Activated CD4-positive, alpha-beta T cell treated with anti-CD3 and anti-CD28 coated beads for 1 hour (primary cell): ENCODE results near the gene SCART1.
A peak's percentile ranks its signal among the peaks of the same experiment; 100 is the strongest.
"Not testable (repeated sequence)": the region's sequence is repeated elsewhere in the genome, so short reads cannot be mapped to it uniquely, and the experiment has no call there.

Source experiments
- DNase-seq: peaks from one replicate; pipeline ENCODE4 v3.0.0-alpha.2; 2020

Gene SCART1

GRCh38 chr10:133438711-133439273 is 15.0 kb upstream of the SCART1 start:
- DNase-seq: no peak

- DNase-seq: peak; percentile 6
Measured at GRCh38 chr10:133439517-133440461, 14.0 kb upstream of the SCART1 start.

- DNase-seq: peak; percentile 6
Measured at GRCh38 chr10:133440633-133441285, 13.0 kb upstream of the SCART1 start.

GRCh38 chr10:133441356-133441755 is 12.4 kb upstream of the SCART1 start:
- not testable (repeated sequence) for DNase-seq

GRCh38 chr10:133441780-133442179 is 12.0 kb upstream of the SCART1 start:
- DNase-seq: peak; percentile 4

GRCh38 chr10:133442191-133442966 is 11.4 kb upstream of the SCART1 start:
- DNase-seq: peak; percentile 7

- DNase-seq: no peak
Measured at GRCh38 chr10:133442967-133443924, 10.5 kb upstream of the SCART1 start.

GRCh38 chr10:133444342-133445267 is 9.1 kb upstream of the SCART1 start:
- peak; percentile 5 for DNase-seq

- no peak for DNase-seq
Measured at GRCh38 chr10:133445268-133445732, 8.4 kb upstream of the SCART1 start.

GRCh38 chr10:133445751-133446708 is 7.7 kb upstream of the SCART1 start:
- DNase-seq: peak; percentile 5

- no peak for DNase-seq
Measured at GRCh38 chr10:133446979-133447378, 6.8 kb upstream of the SCART1 start.

- DNase-seq: no peak
Measured at GRCh38 chr10:133448120-133448519, 5.6 kb upstream of the SCART1 start.

- DNase-seq: no peak
Measured at GRCh38 chr10:133451346-133451745, 2.4 kb upstream of the SCART1 start.

GRCh38 chr10:133452453-133452852 is 1.3 kb upstream of the SCART1 start:
- DNase-seq: no peak

GRCh38 chr10:133454204-133454893 is 604 bp downstream of the SCART1 start:
- DNase-seq: no peak

GRCh38 chr10:133455196-133455595 is 1.5 kb downstream of the SCART1 start:
- DNase-seq: no peak

- DNase-seq: no peak
Measured at GRCh38 chr10:133455611-133456031, 1.9 kb downstream of the SCART1 start.
